GM19035 (cell line): ENCODE data around the gene PLD1.

ENCODE experiments used
- ATAC-seq: cut with Tn5 transposase; IDR thresholded peaks from one replicate; pipeline ENCODE4 v1.9.1; 2021; ENCODE audit not compliant: unreplicated experiment

The PLD1 gene

DNA sequence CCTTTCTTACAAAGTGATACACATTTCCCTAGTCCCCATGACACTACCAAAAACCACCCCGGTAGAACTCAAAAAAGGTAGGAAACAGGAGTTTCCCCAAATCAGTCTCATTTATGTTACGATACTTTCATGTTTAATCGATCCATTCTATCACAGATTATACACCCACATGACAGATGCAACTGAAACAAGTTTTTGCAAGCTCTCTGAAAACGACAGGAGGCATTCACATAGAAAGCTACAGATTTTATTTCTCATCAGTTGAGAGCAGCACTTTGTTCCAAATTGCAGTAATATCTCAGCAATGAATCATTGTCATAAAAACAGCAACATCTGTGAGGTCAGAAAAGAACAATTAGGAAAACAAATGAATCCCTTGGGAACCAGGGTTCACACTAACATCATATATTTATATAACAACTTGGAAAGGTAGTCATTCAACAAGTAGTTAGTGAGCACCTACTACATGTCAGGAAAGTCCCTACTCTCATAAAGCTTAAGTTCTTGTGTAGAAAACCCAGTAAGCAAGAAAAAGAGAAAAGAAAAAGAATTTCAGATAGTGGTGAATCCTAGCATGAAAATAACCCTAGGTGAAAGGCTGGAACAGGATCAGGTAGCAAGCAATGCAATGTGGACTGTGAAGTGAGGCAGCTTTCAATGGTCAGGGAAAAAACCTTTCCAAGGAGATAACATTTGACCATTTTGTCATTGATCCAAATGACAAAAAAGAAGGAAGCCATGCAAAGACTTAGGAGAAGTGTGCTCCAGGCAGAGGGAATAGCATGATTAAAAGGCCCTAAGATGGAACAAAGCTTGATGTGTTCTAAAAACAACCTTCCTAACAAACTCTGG lies 8.3 kb downstream of the PLD1 start:
- no peak for ATAC-seq

DNA sequence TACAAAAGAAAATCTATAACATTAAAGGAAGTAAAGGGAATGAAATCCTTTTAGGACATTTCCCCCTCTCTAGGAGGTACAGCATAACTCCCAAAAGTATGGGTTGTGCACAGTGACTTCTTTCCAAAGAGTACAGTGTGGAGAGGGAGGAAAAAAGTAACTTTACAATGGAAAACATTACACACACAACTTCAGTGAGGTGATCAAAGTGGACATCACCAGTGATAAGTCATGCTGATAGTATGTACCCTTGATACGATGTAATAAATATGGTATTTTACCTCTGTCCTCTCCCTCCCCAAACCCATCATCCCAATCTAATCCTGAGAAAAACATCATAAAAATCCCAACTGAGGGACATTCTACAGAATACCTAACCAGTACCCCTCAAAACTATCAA lies 10.8 kb downstream of the PLD1 start:
- no peak for ATAC-seq

DNA sequence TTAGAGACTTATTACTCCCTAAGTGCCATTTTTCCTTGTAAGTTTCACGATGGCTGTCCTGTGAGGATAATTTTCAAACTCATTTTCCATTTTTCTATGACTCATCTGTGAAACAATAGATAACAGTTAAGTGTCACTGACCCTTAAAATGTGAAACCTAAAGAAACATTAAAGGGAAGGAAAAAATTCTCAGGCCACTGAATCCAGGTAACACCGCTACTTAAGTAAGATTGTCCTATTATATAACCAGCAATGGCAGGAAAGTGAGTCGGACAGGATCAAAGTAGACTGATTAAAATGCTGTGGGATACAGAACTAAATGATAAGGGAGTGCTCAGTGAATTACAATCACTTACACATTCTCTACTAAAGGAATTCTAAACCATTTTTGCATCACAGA lies 12.4 kb downstream of the PLD1 start:
- ATAC-seq, result no peak

- no peak for ATAC-seq
Measured at GRCh38 chr3:171797265-171797679, 13.0 kb downstream of the PLD1 start.

GRCh38 chr3:171796625-171797264 lies 13.5 kb downstream of the PLD1 start:
- ATAC-seq, result no peak

DNA sequence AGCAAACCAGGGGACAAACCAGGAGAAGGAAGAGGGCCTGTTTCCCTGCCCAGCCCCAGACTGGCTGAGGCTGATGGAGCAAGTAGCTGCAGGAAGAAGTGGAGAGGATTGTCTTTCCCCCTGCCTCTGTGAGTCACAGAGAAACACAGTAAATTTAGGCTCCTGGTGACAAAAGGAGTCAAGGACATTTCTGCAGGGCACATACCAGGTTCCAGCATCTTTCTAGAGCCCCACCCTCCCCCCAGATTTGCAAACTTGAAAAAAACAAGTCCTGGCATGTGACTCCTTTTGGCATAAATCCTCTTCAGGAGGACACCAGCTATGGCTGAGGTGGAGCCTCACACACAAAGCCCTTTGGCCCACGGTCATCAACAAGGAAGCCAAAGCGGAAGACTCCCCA lies 17.8 kb downstream of the PLD1 start:
- no peak for ATAC-seq

GRCh38 chr3:171791692-171792076 lies 18.6 kb downstream of the PLD1 start:
- no peak for ATAC-seq

DNA sequence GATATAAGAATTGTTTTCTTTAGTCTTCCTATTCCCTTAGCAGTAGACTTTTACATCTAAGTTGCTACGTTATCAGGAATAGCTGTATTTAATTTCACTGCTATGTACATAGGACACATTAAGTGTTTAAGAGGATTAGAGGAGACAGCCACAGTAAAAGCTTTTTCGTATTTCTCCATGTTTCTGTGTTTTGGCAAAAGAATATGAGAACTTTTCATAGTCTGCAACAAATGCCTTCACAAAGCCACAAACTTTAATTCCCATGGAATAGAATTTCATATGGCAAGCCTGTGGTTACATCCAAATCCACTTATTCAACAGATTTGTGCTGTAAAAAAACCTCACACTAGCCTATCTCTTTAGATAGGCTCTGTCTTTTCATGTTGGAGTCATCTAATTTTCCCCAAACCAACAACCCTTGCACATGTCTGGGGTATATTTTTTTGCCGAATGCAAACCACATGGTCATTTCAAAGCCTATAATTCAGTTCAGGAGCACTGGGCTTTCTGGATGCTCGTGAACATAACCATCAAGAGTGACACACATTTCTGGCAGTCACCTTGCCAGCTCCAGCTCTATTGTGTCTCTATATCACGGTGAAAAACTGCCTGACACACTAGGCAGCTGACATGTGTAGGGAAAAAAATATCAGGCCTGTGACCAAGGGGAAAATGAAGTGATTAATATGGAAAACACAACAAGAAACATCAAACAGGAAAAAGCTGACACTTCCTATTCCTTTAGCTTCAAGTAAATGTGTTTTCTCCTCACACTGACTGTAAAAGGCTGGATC lies 19.2 kb downstream of the PLD1 start:
- ATAC-seq, result no peak

DNA sequence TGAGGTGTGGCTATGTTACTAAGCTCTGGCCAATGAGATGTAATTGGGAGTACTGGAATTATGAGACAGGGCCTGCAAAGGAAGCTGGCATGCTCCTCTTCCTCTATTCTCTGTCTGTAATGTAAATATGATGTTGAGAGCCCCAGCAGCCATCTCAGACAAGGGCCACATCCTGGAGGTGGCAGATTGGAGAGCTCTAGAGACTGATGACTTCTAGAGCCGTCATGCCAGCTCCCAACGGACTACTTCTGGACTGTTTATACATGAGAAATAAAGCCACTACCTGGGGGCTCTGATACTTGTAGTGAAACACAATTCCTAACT lies 19.7 kb downstream of the PLD1 start:
- ATAC-seq, result no peak

- ATAC-seq, result no peak
Measured at GRCh38 chr3:171789759-171790505, 20.4 kb downstream of the PLD1 start.

- ATAC-seq, result no peak
Measured at GRCh38 chr3:171788546-171789351, 21.5 kb downstream of the PLD1 start.

GRCh38 chr3:171786997-171787396 lies 23.3 kb downstream of the PLD1 start:
- no peak for ATAC-seq

- no peak for ATAC-seq
Measured at GRCh38 chr3:171784937-171785336, 25.3 kb downstream of the PLD1 start.

GRCh38 chr3:171784387-171784786 lies 25.9 kb downstream of the PLD1 start:
- ATAC-seq, result no peak

DNA sequence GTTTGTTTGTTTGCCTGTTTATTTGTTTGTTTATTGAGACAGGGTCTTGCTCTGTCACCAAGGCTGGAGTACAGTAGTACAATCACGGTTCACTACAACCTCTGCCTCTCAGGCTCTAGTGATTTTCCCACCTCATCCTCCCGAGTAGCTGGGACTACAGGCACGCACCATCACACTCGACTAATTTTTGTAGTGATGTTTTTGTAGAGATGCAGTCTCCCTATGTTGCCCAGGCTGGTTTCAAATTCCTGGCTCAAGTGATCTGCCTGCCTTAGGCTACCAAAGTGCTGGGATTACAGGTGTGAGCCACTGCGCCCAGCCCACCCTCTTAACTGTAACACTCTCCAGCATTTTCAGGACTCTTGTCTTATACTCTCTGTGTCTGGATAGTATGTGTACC lies 26.7 kb downstream of the PLD1 start:
- no peak for ATAC-seq

GRCh38 chr3:171783086-171783485 lies 27.2 kb downstream of the PLD1 start:
- no peak for ATAC-seq

- ATAC-seq, result no peak
Measured at GRCh38 chr3:171782617-171783016, 27.7 kb downstream of the PLD1 start.

- no peak for ATAC-seq
Measured at GRCh38 chr3:171781711-171782127, 28.6 kb downstream of the PLD1 start.

DNA sequence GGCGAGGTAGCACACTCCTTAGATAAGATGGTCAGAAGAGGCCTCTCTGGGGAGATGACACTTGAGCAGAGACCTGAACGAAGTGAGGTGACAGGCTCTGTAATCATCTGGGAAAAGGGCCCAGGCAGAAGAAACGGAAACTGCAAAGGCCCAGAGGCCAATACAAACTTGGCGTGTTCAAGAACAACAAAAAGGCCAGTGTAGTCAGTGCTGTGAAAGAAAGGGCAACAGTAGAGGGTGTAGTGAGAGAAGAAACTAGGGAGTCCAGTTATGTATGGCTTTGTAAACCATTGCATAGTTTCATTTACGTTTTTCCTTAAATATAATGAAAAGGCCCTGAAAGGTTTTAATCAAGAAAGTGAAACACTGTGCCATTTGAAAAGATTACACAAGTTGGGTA lies 31.8 kb downstream of the PLD1 start:
- ATAC-seq, result no peak

GRCh38 chr3:171777596-171777995 lies 32.7 kb downstream of the PLD1 start:
- no peak for ATAC-seq
